ENCODE measurements around the gene POU2AF3.

The POU2AF3 gene

DNA sequence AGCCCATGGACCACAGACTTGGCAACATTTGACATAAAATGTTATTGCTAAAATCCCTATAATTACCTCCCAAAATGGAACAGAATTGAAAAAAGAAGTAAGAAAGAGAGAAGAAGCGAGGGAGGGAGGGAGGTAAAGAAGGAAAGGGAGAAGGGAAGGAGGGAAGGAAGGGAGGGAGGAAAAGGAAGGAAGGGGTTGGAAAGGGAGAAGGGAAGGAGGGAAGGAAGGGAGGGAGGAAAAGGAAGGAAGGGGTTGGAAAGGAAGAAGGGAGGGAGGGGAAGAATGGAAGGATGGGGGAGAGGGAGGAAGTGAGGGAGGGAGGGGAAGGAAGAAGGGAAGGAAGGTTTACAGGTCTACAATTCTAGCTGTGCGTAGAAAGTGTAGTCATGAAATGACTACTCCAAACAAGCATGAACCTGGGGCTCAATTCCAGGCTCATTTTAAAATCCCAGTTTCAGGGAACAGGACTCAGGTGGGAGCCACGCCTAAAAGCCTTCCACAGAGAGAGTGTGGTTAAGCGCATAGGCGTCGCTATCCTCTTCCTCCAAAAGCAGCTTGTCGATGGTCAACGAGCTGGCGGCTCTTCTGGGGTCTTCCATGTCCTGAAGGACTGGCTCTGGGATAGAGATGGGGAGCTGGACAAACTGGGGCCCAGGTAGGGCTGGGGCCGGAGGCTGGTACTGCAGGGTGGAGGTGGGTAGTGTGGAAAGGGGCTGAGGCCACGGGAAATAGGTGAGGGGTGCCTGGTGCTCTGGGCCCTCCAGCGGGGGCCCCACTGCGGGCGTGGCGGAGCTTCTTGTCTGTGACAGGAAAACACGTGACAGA lies 55.6 kb downstream of the POU2AF3 start:
- DNase-seq = no peak

GRCh38 chr11:111354601-111354891 lies 56.2 kb downstream of the POU2AF3 start:
- no peak for DNase-seq

DNA sequence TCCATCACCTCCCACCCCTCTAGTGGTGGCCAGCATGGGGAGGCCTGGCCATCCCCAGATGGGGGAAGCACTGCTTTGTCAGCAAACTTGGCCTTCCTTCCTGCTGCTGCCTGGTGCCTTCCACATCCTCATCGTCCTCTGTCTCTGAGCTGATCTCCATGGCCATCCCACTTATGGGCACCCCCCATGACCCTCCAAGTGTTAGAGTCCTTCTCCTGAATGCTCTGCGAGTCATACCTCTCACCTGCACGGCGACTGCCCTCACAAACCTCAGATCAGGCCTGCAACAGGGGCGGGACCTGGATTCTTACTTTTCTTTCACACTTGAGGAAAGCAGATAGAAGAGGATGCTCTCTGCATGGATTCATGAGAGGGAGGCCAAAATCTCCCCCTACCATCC lies 56.8 kb downstream of the POU2AF3 start:
- no peak for DNase-seq

DNA sequence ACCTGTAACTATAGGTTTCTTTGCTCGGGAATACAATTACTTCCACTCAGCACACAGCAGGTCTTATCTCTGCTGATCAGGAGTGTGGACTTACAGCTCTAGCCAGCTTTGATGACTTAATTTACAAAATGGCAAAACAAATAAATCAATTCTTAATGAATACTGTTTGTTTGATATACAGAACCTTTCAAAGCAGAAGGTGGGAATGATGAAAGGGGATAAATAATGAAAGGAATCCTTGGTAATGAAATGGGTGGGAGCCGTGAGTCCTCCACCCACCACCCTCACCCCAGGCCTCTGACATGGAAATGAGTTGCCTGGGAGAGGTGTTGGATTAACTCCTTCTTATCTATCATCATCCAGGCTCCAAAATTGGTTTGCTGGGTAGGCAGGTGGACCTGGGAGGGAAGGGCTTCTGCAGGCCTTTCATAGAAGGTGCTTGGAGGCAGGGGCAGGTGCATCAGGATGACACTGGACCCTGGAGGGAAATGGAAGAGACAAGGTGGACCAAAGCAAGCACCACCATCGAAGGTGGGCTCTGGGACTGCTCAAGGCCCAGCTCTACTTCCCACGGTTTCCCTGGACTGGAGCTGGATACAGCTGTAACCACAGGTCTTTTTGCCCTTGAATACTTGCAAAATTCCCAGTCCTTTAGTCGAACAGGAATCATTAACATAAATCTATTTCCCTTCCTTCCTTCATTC lies 57.8 kb downstream of the POU2AF3 start:
- DNase-seq = peak; percentile 91

- DNase-seq = no peak
These were observed 58.3 kb downstream of the POU2AF3 start for GRCh38 chr11:111356660-111357048.

DNA sequence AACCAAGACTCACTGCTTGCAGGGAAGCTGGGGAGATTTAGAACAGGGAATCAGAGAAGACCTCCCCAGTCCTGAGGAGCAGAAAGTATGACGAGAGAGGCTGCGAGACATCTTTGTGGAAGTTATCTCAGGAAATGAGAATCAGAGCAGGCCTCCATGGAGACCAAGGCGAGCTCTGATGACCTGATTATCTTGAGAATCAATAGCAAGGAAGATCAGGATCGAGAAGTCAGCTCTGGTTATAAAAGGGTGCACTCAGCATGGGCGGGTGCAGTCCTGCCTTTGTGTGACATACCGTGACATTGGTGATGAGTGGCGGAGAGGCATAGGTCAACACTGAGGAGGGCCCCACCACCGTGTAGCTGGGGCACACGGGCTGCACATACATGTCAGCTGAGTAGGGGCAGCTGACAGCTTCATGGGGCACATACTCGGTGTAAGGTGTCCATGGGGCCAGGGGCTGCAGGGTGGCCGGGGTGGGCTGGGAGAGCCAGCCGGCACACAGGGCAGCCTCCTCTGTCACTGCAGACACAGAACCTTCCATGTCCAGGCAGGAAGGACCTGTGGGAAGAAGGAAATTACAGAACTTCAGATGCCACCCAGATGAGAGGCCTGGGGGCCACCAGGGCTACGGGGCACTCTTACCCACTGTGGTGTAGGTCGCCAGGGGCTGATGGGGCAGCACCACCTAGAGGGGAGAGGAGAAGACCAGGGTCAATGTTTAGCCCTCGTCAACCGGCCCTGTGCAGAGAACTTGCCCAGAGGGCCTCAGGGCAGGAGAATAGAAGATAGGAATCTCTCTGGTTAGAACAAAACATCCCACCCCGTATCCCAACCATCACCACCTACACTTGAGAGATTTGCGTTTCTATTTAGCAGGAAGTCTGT lies 59.0 kb downstream of the POU2AF3 start:
- DNase-seq = no peak

Measured in NCI-H146 (cell line).